K562 (cell line): ENCODE results near the gene DPEP3. TPM values are rescaled to one million over a fixed set of nuclear protein-coding genes. Genes with fewer than 3 reads are reported as not detected.

Experiments
- ATAC-seq: fragments of 200-7000 bp; cut with Tn5 transposase; 3 replicates; pipeline ENCODE4 v1.9.1; 2020; ENCODE audit warnings: moderate library complexity
- BruUV-seq: library from RNA; stranded (reverse); fragments of 400-500 nt; replicated peaks from 2 replicates; lab custom pipeline; 2021; lab: Mats Ljungman, UMichigan
- CTCF ChIA-PET: fragments of 300-600 bp; formaldehyde crosslinking; extraction: SDS; loops from one replicate; lab custom pipeline; 2021; ENCODE audit warnings: low intra/inter-chr PET ratio; lab: Yijun Ruan, JAX
- POLR2A ChIA-PET: fragments of 300-600, 350-650 bp; sonication (Branson Sonifier 250); formaldehyde crosslinking; extraction: SDS; loops from one replicate; lab custom pipeline; 2021; ENCODE audit warnings: antibody characterized with exemption, inconsistent platforms; lab: Yijun Ruan, JAX
- DNase-seq, 4 experiments: peaks; one replicate each; pipeline versions ENCODE4 v3.0.0 to v3.0.0-alpha.2; 2011 to 2018; ENCODE audit warnings: low spot score in 3 of 4, mixed read lengths in 3 of 4; ENCODE audit errors: extremely low read depth in 1 of 4
- FAIRE-seq: peaks from 2 replicates; lab custom pipeline; 2011; peaks lifted over from hg19 to GRCh38; lab: Jason Lieb, UNC
- H2AFZ ChIP-seq: 2 replicates; pipeline ENCODE4 v1.6.0; 2011; ENCODE audit warnings: low read depth, low read length, control low read depth, inconsistent platforms
- H3K27ac ChIP-seq: fragments of 200-600 bp; 3 replicates; pipeline ENCODE4 v1.8.0; 2011; ENCODE audit warnings: low read depth, mild to moderate bottlenecking, control low read depth, inconsistent platforms, low read length, moderate library complexity, mixed read lengths; ENCODE audit errors: extremely low read depth
- H3K27me3 ChIP-seq, 2 experiments: fragments of 300-600 bp in 1 of 2; 2 replicates in 1 of 2; 3 replicates in 1 of 2; pipeline versions ENCODE4 v1.6.0 to v1.8.0; 2011; ENCODE audit warnings: inconsistent platforms in 2 of 2, low read length in 2 of 2, mild to moderate bottlenecking in 1 of 2, mixed read lengths in 1 of 2, moderate library complexity in 1 of 2; ENCODE audit not compliant: control insufficient read depth in 2 of 2, insufficient read depth in 2 of 2
- H3K36me3 ChIP-seq: fragments of 300-600 bp; 3 replicates; pipeline ENCODE4 v1.8.0; 2011; ENCODE audit warnings: mild to moderate bottlenecking, low read length, inconsistent platforms; ENCODE audit not compliant: control insufficient read depth, insufficient read depth
- H3K4me1 ChIP-seq, 2 experiments: fragments of 200-600 bp in 1 of 2; replicated peaks in 1 of 2; 2 replicates in 1 of 2; 3 replicates in 1 of 2; pipeline versions ENCODE4 v1.5.1 to v1.8.0; 2011; ENCODE audit warnings: inconsistent platforms in 2 of 2, low read length in 2 of 2, mild to moderate bottlenecking in 1 of 2, mixed read lengths in 1 of 2, moderate library complexity in 1 of 2; ENCODE audit not compliant: control insufficient read depth in 2 of 2, insufficient read depth in 2 of 2
- H3K4me2 ChIP-seq: 2 replicates; pipeline ENCODE4 v1.6.1; 2011; ENCODE audit warnings: low read length, control low read depth, inconsistent platforms, mixed read lengths; ENCODE audit not compliant: insufficient read depth
- H3K4me3 ChIP-seq: fragments of 200-600 bp; sonication (generic), shearing (Covaris generic); 2 replicates; pipeline ENCODE4 v1.5.1; 2016; ENCODE audit warnings: control low read depth, inconsistent platforms
- H3K79me2 ChIP-seq: fragments of 200-600 bp; 3 replicates; pipeline ENCODE4 v1.8.0; 2011; ENCODE audit warnings: low read length, inconsistent platforms; ENCODE audit not compliant: control insufficient read depth, insufficient read depth
- H3K9ac ChIP-seq, 2 experiments: 2 replicates each; pipeline versions ENCODE4 v1.6.0 to v1.6.1; 2011; ENCODE audit warnings: low read depth in 2 of 2, low read length in 2 of 2, control low read depth in 1 of 2, inconsistent platforms in 1 of 2, mild to moderate bottlenecking in 1 of 2, mixed read lengths in 1 of 2; ENCODE audit not compliant: insufficient read depth in 1 of 2
- H3K9me1 ChIP-seq: one replicate; pipeline ENCODE4 v1.6.0; 2011; ENCODE audit warnings: inconsistent platforms, mild to moderate bottlenecking, low read length, moderate library complexity; ENCODE audit not compliant: control insufficient read depth, insufficient read depth
- H3K9me3 ChIP-seq: replicated peaks from 2 replicates; pipeline ENCODE4 v1.5.1; 2011; ENCODE audit warnings: low read depth, low read length, inconsistent platforms; ENCODE audit not compliant: control insufficient read depth, insufficient read depth
- H4K20me1 ChIP-seq: replicated peaks from 2 replicates; pipeline ENCODE4 v1.6.1; 2011; ENCODE audit warnings: low read length, inconsistent platforms, mixed read lengths; ENCODE audit not compliant: control insufficient read depth, insufficient read depth
- MXD1 ChIP-seq: fragments of 250-450 bp; sonication (Bioruptor Pico); IDR thresholded peaks from 2 replicates; pipeline ENCODE4 v1.8.0; 2021; ENCODE audit warnings: borderline replicate concordance, mild to moderate bottlenecking, moderate library complexity; ENCODE audit not compliant: poor library complexity, severe bottlenecking
- MYNN ChIP-seq, 2 experiments: sonication (generic); formaldehyde crosslinking in 1 of 2; IDR thresholded peaks; 2 replicates each; pipeline versions ENCODE4 v1.5.0 to v1.6.1; 2016 to 2020; ENCODE audit warnings: antibody characterized with exemption in 1 of 2, missing genetic modification reagents in 1 of 2
- POLR2AphosphoS5 ChIP-seq: IDR thresholded peaks from 2 replicates; pipeline ENCODE4 v1.6.1; 2011; ENCODE audit warnings: mild to moderate bottlenecking, low read depth, low read length, moderate library complexity; ENCODE audit not compliant: control insufficient read depth, insufficient read depth
- POLR2B ChIP-seq: fragments of 450-650 bp; IDR thresholded peaks from 2 replicates; pipeline ENCODE4 v1.6.1; 2018; ENCODE audit warnings: low read depth; ENCODE audit not compliant: partially characterized antibody
- RAD21 ChIP-seq, 2 experiments: fragments of 250-450 bp in 1 of 2; fragments of 450-650 bp in 1 of 2; sonication (Bioruptor Pico) in 1 of 2; formaldehyde crosslinking in 1 of 2; IDR thresholded peaks in 1 of 2; conservative IDR thresholded peaks in 1 of 2; 2 replicates each; pipeline versions ENCODE4 v1.4.0 to v1.8.0; 2020 to 2022; ENCODE audit warnings: mild to moderate bottlenecking in 2 of 2, moderate library complexity in 1 of 2
- SUPT5H ChIP-seq: fragments of 450-650 bp; IDR thresholded peaks from 2 replicates; pipeline ENCODE4 v1.6.1; 2016
- VEZF1 ChIP-seq: fragments of 200-800 bp; sonication (Bioruptor generic); IDR thresholded peaks from 2 replicates; pipeline ENCODE4 v1.6.1; 2017; ENCODE audit warnings: missing genetic modification characterization, missing compliant biosample characterization
- ZBTB11 ChIP-seq, 3 experiments: fragments of 200-800 bp in 1 of 3; fragments of 250-450 bp in 1 of 3; fragments of 450-650 bp in 1 of 3; sonication (Bioruptor Pico) in 1 of 3; sonication (Bioruptor generic) in 1 of 3; formaldehyde crosslinking in 1 of 3; IDR thresholded peaks; 2 replicates each; pipeline versions ENCODE4 v1.6.1 to v1.8.0; 2016 to 2022; ENCODE audit warnings: mild to moderate bottlenecking in 2 of 3, missing genetic modification characterization in 2 of 3, missing compliant biosample characterization in 1 of 3, moderate library complexity in 1 of 3
- ZBTB7A ChIP-seq: IDR thresholded peaks from 2 replicates; pipeline ENCODE4 v1.6.1; 2011; ENCODE audit warnings: low read depth, mild to moderate bottlenecking, low read length, moderate library complexity, borderline replicate concordance; ENCODE audit not compliant: control insufficient read depth
- ZNF121 ChIP-seq: sonication (generic); formaldehyde crosslinking; conservative IDR thresholded peaks from 2 replicates; pipeline ENCODE4 v1.8.0; 2022; ENCODE audit warnings: missing genetic modification reagents
- ZNF431 ChIP-seq: sonication (generic); formaldehyde crosslinking; IDR thresholded peaks from 2 replicates; pipeline ENCODE4 v1.8.0; 2022; ENCODE audit warnings: mild to moderate bottlenecking, missing genetic modification reagents
- WGBS: fragments of 100-300 bp; shearing (Covaris generic); methylation state at CpG from one replicate; pipeline ENCODE4 v1.1.6; 2016; ENCODE audit warnings: low coverage, mixed read lengths; ENCODE audit not compliant: insufficient coverage; ENCODE audit errors: missing lambda C conversion rate; 5-methylcytosine and 5-hydroxymethylcytosine counted together
- in situ Hi-C: fragments of 300-500 bp; cut with MboI; formaldehyde crosslinking; loops from 4 replicates; pipeline ENCODE4 v1.15.0; 2018; ENCODE audit warnings: inconsistent platforms, mixed read lengths
- intact Hi-C: fragments of 100-400 bp; cut with micrococcal nuclease; formaldehyde crosslinking; loops from 2 replicates; pipeline ENCODE4 v1.14.2; 2022
- polyA plus RNA-seq, 8 experiments: library from polyadenylated mRNA; depleted of rRNA in 4 of 8; stranded (reverse) in 5 of 8; unstranded in 3 of 8; fragments of >200 nt; fragmentation: Nextera tagmentation in 2 of 8; fragmentation: Illumina TruSeq in 1 of 8; extraction: Ambion mirVana in 2 of 8; extraction: Trizol in 1 of 8; gene quantifications; 2 replicates each; pipeline versions ENCODE4 v1.2.1 to v1.2.3, GENCODE V29; 2011 to 2014; ENCODE audit warnings: inconsistent platforms in 1 of 8, missing spikeins in 1 of 8
- total RNA-seq, 7 experiments: library from RNA; depleted of rRNA in 6 of 7; stranded (reverse); fragments of >200 nt in 6 of 7; fragmentation: Illumina TruSeq in 2 of 7; extraction: Trizol in 2 of 7; gene quantifications; 2 replicates each; pipeline versions ENCODE4 v1.2.1 to v1.2.3, GENCODE V29; 2011 to 2021; ENCODE audit warnings: low replicate concordance in 1 of 7

DPEP3 gene
- total and polyA plus RNA-seq, 9 of the 15 experiments (the other 6 are each of a cell fraction or from before 2014, with no cell fraction given): not detected

GRCh38 chr16:67943619-67944504, 36.4 kb downstream of the DPEP3 start, which contains the start of gene LCAT:
Gene LCAT (minus strand): TSS chr16:67944120. CDS start chr16:67944101, 19 bp downstream.
- intact Hi-C loops: no loop called here
- peaks cover 16% of the 10 kb centered on the region; the same call in 1 of the 2 replicates for H4K20me1 ChIP-seq
- H3K27me3 ChIP-seq: no peaks in the 10 kb centered on the region
- H3K36me3 ChIP-seq: peaks cover 79% of the 10 kb centered on the region; the same call in 2 of the 3 replicates
- H3K79me2 ChIP-seq: no peaks in the 10 kb centered on the region
- peak; percentile 48 to 66 (median 59) for DNase-seq
- H3K9ac ChIP-seq: peak within 1 kb of the TSS in 1 of 2 experiments; percentile 79; a peak in 2 of 4 replicates
- ATAC-seq: peak; percentile 72
- H3K4me1 ChIP-seq: peaks cover 10 to 76% of the 10 kb centered on the region in 2 experiments; a peak in 4 of 5 replicates
- no peak within 1 kb of the TSS for H3K27ac ChIP-seq
- no peak within 1 kb of the TSS for H3K4me2 ChIP-seq
- 57% methylated on average over 21 of the region's 23 CpGs for WGBS
- in situ Hi-C loops: no loop called here
- H3K4me3 ChIP-seq: no peak within 1 kb of the TSS
- H2AFZ ChIP-seq: no peak within 1 kb of the TSS
- H3K9me3 ChIP-seq: no peaks in the 10 kb centered on the region; the same call in 1 of the 2 replicates
- no peak for FAIRE-seq
- CTCF ChIA-PET: interaction anchor here (0.7 kb wide), 1 partner anchor 10 kb away, joined by 5 read pairs; no protein-coding TSS in a partner anchor
- H3K9me1 ChIP-seq: no peaks in the 10 kb centered on the region
- POLR2A ChIA-PET: interaction anchor here (0.6 to 2.4 kb wide), 6 partner anchors 9 to 23 kb away, joined by 3 to 9 read pairs (median 6); no protein-coding TSS in a partner anchor
- no TSS peak for BruUV-seq
- TF ChIP-seq RAD21 (CRISPR knock-in tag; conservative IDR thresholded peaks at IDR 0.05 in 1 of 2, IDR thresholded peaks at IDR 0.05 in 1 of 2) (peak in 1 of 2 experiments; percentile 15; a peak in 1 of 4 replicates), ZNF121 (CRISPR knock-in tag) (peak; percentile 32), ZBTB11 (CRISPR knock-in tag; IDR thresholded peaks at IDR 0.05) (peak in 1 of 3 experiments; percentile 37; a peak in 1 of 6 replicates), POLR2AphosphoS5 (peak; percentile 10; the same call in 1 of the 2 replicates), SUPT5H (peak; percentile 45; the same call in 1 of the 2 replicates), VEZF1 (peak; percentile 36; the same call in 1 of the 2 replicates), ZNF431 (CRISPR knock-in tag) (no peak), MXD1 (CRISPR knock-in tag) (no peak), ZBTB7A (no peak; the same call in 1 of the 2 replicates), POLR2B (peak; percentile 44), MYNN (IDR thresholded peaks at IDR 0.05) (0 out of 2 replicates have a peak, but pooled peaks have one; percentile 7), MYNN (CRISPR knock-in tag; IDR thresholded peaks at IDR 0.05) (no peak)
